NCI-H146 (cell line): ENCODE data around the gene SLC1A6.
A peak's percentile ranks its signal among the peaks of the same experiment; 100 is the strongest.
"Not testable (repeated sequence)": the region's sequence is repeated elsewhere in the genome, so short reads cannot be mapped to it uniquely, and the experiment has no call there.

Source experiments
- DNase-seq: peaks from one replicate; lab custom pipeline; 2025; lab: John Stamatoyannopoulos, UW

Gene SLC1A6

GRCh38 chr19:14979476-14980255 is at the start of gene SLC1A6:
TSS of gene SLC1A6 (minus strand) at chr19:14979864. CDS start at chr19:14972910, 6,954 bp downstream.
- no peak for DNase-seq

- no peak for DNase-seq
Observed at GRCh38 chr19:15028490-15028889, 48.8 kb upstream of the SLC1A6 start.

- DNase-seq, result no peak
Observed at GRCh38 chr19:15025217-15025616, 45.6 kb upstream of the SLC1A6 start.

- DNase-seq, result peak; percentile 33
Observed at GRCh38 chr19:15022752-15023151, 43.1 kb upstream of the SLC1A6 start.

- no peak for DNase-seq
Observed at GRCh38 chr19:15021286-15022007, 41.8 kb upstream of the SLC1A6 start.

GRCh38 chr19:15018836-15019235 is 39.2 kb upstream of the SLC1A6 start:
- not testable (repeated sequence) for DNase-seq

GRCh38 chr19:15015946-15016542 is 36.4 kb upstream of the SLC1A6 start:
- no peak for DNase-seq

- no peak for DNase-seq
Observed at GRCh38 chr19:15014579-15014978, 34.9 kb upstream of the SLC1A6 start.

- no peak for DNase-seq
Observed at GRCh38 chr19:15010501-15011300, 31.0 kb upstream of the SLC1A6 start.

GRCh38 chr19:15008308-15008707 is 28.6 kb upstream of the SLC1A6 start:
- DNase-seq, result no peak

- DNase-seq, result no peak
Observed at GRCh38 chr19:14997981-14998380, 18.3 kb upstream of the SLC1A6 start.

- no peak for DNase-seq
Observed at GRCh38 chr19:14992780-14993179, 13.1 kb upstream of the SLC1A6 start.

- no peak for DNase-seq
Observed at GRCh38 chr19:14985133-14985532, 5.5 kb upstream of the SLC1A6 start.

GRCh38 chr19:14978161-14978776 is 1.4 kb downstream of the SLC1A6 start:
- DNase-seq, result no peak

- no peak for DNase-seq
Observed at GRCh38 chr19:14977128-14977527, 2.5 kb downstream of the SLC1A6 start.

- DNase-seq, result no peak
Observed at GRCh38 chr19:14974488-14974887, 5.2 kb downstream of the SLC1A6 start.

- no peak for DNase-seq
Observed at GRCh38 chr19:14972676-14973075, 7.0 kb downstream of the SLC1A6 start.

GRCh38 chr19:14971474-14971873 is 8.2 kb downstream of the SLC1A6 start:
- no peak for DNase-seq

GRCh38 chr19:14968247-14968646 is 11.4 kb downstream of the SLC1A6 start:
- no peak for DNase-seq

GRCh38 chr19:14961956-14962685 is 17.5 kb downstream of the SLC1A6 start:
- DNase-seq, result no peak

- no peak for DNase-seq
Observed at GRCh38 chr19:14959263-14959662, 20.4 kb downstream of the SLC1A6 start.
